Fibroblast of skin of left biceps (primary cell): ENCODE results near the gene LAG3.

Experiments
- DNase-seq, 2 experiments: peaks; one replicate each; pipeline ENCODE4 v3.0.0-alpha.2; 2013; ENCODE audit warnings: low read depth in 2 of 2

LAG3 gene

GRCh38 chr12:6788972-6789924, 16.9 kb downstream of the LAG3 start, which contains the start of gene CD4:
TSS of gene CD4 (plus strand) at chr12:6789528. CDS start at chr12:6800139, 10,611 bp downstream.
- no peak for DNase-seq

GRCh38 chr12:6790496-6791150, 18.3 kb downstream of the LAG3 start:
- no peak for DNase-seq

GRCh38 chr12:6791931-6792520, 19.7 kb downstream of the LAG3 start:
- DNase-seq, result no peak

GRCh38 chr12:6792522-6793201, 20.3 kb downstream of the LAG3 start:
- DNase-seq, result no peak

GRCh38 chr12:6795088-6795487, 22.8 kb downstream of the LAG3 start:
- DNase-seq, result no peak

GRCh38 chr12:6796576-6796975, 24.3 kb downstream of the LAG3 start:
- DNase-seq, result no peak

- no peak for DNase-seq
Measured at GRCh38 chr12:6799147-6799546, 26.8 kb downstream of the LAG3 start.

GRCh38 chr12:6807170-6807569, 34.9 kb downstream of the LAG3 start:
- no peak for DNase-seq

GRCh38 chr12:6809056-6809455, 36.7 kb downstream of the LAG3 start:
- DNase-seq, result no peak

GRCh38 chr12:6810758-6811157, 38.4 kb downstream of the LAG3 start:
- DNase-seq, result no peak

- no peak for DNase-seq
Measured at GRCh38 chr12:6813363-6813762, 41.0 kb downstream of the LAG3 start.

GRCh38 chr12:6816598-6816997, 44.3 kb downstream of the LAG3 start:
- no peak for DNase-seq

GRCh38 chr12:6817098-6817497, 44.8 kb downstream of the LAG3 start:
- DNase-seq, result no peak

GRCh38 chr12:6817662-6818157, 45.4 kb downstream of the LAG3 start:
- no peak for DNase-seq

- DNase-seq, result no peak
Measured at GRCh38 chr12:6818222-6818621, 45.9 kb downstream of the LAG3 start.

- DNase-seq, result no peak
Measured at GRCh38 chr12:6818645-6819044, 46.3 kb downstream of the LAG3 start.

GRCh38 chr12:6819106-6820030, 47.0 kb downstream of the LAG3 start:
- no peak for DNase-seq

GRCh38 chr12:6820166-6820565, 47.8 kb downstream of the LAG3 start:
- no peak for DNase-seq

GRCh38 chr12:6821591-6822425, 49.5 kb downstream of the LAG3 start, which contains the start of gene GPR162:
TSS of gene GPR162 (plus strand) at chr12:6821821. CDS start at chr12:6823899, 2,078 bp downstream.
- no peak for DNase-seq
